Activated CD4-positive, alpha-beta T cell treated with anti-CD3 and anti-CD28 coated beads, Interleukin-2, amount 50 U/mL, for 16 hours (primary cell): Measurements from ENCODE around the gene NUBP1.
"Not testable (repeated sequence)": the region's sequence is repeated elsewhere in the genome, so short reads cannot be mapped to it uniquely, and the experiment has no call there.

ENCODE experiments used
- DNase-seq: peaks from one replicate; pipeline ENCODE4 v3.0.0-alpha.2; 2020

The NUBP1 gene

DNA sequence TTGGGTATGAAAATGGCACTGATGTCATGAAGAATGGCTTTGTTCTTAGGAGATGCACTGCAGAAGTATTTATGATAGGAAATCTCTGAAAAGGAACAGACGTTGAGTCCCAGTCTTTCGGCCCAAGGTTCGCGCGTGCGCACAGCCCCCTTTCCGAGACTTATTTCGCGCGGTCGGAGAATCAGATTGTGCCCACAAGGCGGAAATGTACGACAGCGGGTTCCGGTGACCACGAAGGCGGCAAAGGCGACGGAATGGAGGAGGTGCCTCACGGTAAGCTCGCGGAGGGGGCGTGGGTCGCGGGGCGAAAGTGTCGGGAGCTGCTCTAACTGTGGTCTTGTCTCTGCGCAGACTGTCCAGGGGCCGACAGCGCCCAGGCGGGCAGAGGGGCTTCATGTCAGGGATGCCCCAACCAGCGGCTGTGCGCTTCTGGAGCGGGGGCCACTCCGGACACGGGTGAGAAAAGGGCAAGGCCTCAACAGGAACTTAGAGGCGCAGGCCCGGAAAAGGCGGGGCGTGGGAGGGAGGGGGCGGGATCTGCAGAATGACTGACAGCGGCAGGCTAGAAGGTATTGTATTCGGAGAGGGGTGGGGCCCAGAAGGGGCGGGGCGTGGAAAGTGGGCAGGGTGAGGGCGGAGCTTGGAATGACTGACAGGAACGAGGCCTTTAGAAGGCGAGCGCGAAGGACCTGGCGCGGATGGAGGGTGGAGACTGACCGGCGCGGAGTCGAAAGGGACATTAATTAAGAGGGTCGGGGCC, at the start of gene NUBP1:
TSS of gene NUBP1 (plus strand) at position 233 of the 760 bp plus-strand sequence. CDS start at position 255, 22 bp downstream.
- DNase-seq = peak; percentile 99

DNA sequence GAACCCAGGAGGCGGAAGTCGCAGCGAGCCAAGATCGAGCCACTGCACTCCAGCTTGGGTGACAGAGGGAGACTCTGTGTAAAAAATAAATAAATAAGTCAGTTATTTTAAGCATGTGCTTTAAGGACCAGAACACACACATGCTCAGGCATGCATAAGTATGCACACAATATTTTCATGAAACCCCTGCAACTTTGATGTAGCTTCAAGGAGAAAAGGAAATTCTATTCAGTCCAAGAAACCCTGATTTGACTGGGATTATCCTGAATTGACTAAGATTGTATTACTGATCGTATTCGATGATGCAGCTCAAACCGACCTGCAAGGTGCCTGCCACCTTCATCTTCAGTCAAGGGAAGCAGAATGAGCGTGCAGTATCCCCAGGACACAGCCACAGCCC, 49.8 kb upstream of the NUBP1 start:
- DNase-seq = peak; percentile 7

DNA sequence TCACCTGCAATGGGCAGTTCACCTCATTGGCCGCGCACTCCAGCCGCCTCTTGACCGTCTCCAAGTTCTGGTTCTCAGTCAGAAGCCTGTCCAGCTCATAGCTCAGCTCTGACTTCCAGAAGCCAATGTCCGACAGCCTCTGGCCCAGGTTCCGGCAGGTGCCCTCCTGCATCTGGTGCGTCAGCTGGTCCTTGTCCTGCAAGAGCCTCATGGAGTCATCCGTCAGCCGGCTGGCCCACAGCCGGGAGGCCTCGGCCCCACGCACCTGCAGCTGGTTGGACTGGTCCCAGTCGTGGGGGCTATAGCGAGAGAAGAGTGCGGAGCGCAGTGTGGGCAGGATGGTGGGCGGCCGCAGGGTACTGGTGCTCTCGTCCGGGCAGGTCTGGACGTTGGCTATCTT, 49.3 kb upstream of the NUBP1 start:
- no peak for DNase-seq

DNA sequence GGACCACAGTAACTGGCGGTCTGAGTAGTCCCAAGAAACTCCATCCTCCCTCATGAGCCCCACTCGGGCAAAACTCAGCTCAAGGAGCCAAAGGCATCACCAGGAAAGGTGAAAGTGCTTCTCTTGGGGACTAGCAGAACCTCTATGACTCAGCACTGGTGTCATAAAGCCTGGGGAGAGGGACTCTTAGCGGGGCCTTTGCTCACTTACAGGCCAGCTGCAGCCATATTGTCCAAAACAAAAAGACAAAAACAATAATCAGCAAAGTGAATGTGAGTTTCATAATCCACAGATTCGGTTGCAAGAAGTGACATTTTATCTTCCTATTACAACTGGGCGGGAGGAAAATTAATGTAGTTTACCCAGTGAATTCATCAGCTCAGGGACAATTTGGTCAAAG, 48.8 kb upstream of the NUBP1 start, which contains the start of gene TEKT5:
TSS of gene TEKT5 (minus strand) at position 101 of the 400 bp plus-strand sequence. CDS start at position 44, 57 bp downstream.
- no peak for DNase-seq

DNA sequence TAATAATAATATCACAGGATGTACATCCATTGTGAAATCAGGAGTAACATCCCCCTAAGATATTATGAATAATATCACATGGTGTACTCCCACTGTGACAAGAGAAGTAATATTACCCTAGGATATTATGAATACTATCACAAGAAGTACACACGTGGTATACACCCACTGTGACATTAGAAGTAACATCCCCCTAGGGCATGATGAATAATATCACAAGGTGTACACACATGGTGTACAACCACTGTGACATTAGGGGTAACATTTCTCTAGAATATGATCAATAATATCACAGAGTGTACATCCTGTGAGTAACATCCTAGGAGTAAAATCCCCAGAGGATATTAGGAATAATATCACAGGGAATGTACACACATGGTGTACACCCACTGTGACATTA, 43.9 kb upstream of the NUBP1 start:
- no peak for DNase-seq

DNA sequence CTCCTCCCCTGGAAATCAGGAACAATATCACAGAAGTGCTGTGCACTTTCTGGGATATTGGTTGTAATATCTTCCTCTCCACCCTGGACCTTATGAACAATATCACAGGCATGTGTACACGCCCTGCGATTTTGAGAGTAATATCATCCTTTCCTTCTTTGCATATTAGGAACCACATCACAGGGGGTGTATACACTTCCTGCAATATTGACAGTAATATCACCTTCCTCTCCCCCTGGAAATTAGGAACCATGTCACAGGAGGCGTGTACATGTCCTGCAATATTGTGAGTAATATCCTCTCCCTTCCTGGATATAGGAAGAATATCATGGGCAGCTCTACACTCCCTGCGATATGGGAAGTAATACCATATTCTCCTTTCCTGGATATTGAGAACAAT, 34.7 kb upstream of the NUBP1 start:
- no peak for DNase-seq

DNA sequence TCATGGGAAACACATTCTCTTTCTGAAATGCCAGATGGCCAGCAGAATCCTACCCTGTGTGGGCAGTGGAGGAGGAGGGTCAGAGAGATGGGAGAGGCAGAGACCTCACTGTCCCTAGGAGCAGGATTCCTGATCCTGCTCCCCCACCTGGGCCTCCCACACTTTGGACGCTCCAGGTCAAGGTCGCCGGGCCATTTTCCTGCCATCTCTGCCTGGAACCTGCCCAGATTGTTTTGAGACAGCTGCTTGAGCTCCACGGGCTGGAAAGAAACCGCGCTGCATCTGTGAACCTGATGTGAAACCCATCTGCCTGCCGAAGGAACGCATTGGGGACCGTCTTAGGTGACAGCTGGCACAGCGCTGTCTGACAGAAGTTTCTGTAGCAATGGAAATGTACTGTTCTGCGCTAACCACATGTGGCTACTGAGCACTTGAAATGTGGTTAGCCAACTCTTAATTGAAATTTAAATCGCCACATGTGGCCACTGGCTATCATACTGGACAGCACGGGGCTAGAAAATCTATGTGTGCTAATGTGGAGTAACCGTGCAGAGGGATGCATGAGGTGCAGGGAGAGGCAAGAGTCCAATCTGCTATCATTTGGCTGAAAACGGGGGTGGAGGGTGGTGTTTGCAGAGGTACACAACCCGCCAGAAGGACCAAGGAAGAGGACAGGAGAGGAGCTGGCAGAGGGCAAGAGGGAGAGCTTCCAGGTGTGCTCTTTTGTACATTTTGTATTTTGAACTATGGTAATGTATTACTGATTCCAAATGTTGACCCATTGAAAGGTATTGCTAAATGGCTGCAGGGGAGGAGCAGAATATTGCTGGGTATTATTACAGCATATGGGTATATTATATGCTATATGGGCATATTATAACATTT, 15.4 kb upstream of the NUBP1 start:
- no peak for DNase-seq

DNA sequence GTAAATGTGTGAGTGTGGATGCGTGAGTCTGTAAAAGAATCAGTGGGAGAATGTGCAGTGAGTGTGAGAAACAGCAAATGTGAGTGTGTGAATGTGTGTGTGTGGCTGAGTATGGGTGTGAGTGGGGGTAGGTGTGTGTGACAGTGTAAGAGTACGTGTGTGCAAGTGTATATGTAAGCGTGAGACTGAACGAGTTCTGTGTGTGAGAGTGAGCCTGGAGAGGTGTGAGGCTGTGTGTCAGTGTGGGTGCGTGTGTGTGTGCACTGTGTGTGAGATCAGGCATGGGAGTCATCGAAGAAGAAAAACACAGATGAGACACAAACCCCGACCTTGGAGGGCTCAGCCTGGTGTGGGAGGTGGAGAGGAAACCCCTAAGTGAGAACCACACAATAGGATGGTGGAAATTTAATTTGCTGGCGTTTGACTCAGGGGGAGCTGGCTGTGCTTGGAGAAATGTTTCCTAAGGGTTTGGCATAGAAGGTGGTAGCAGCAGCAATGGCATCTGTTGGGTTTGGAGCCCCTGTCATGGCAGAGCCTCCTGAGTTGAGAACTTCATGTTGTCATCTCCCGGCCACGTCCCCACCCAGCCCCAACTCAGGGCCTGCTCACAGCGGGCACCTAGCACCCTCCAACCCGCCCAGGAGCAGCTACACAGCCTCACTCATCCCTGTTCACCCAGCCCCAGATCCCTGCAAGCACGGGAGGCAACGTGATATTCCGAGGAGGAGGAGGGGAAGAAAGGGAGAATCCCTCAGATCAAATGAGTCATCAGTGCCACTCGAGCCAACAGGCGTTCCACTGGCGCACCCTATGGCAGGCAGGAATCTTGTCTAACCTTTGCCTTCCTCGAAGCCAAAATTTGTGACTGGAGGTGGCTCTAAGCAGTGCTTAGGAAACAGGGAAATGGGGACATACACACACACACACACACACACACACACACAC, 14.3 kb upstream of the NUBP1 start:
- no peak for DNase-seq

DNA sequence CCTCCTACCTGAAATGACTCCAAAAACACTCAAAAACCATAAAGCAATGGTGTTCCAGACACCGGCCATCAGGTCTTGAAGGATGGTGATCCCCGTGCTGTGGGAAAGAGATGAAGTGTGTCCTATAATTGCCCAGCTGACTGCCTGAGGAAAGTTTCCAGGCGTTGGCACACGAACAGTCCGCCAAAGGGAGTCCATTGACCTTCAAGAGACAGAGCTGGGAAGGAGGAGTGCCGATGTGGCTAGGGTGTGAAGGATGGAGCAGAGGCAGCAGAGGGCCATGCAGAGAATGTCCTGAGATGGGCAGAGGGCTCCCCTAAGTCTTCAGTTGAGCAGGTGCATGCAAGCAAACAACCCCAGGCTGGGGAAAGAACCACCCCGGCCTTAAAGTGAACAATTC, 11.9 kb upstream of the NUBP1 start:
- no peak for DNase-seq

DNA sequence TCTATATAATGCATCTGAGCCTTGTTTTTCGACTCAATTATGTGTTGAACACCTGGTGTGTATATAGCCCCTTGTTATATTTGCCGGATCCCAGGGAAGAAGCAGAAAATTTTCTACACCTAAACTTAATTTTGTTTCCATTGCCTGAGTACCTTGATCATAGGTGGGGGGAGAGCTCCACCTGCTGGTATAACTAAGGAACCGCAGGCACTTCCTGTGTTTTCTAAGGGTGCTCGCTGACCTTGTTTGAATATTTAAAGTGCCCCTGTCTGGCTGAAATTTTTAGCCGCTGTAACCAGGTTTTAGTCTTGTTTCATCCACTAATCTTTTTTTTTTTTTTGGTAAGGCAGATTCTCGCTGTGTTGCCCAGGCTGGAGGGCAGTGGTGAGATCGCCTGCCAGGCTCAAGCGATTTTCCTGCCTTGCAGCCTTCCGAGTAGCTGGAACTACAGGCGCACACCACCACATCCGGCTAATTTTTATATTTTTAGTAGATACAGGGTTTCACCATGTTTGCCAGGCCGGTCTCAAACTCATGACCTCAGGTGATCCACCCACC, 6.5 kb upstream of the NUBP1 start:
- peak; percentile 77 for DNase-seq

DNA sequence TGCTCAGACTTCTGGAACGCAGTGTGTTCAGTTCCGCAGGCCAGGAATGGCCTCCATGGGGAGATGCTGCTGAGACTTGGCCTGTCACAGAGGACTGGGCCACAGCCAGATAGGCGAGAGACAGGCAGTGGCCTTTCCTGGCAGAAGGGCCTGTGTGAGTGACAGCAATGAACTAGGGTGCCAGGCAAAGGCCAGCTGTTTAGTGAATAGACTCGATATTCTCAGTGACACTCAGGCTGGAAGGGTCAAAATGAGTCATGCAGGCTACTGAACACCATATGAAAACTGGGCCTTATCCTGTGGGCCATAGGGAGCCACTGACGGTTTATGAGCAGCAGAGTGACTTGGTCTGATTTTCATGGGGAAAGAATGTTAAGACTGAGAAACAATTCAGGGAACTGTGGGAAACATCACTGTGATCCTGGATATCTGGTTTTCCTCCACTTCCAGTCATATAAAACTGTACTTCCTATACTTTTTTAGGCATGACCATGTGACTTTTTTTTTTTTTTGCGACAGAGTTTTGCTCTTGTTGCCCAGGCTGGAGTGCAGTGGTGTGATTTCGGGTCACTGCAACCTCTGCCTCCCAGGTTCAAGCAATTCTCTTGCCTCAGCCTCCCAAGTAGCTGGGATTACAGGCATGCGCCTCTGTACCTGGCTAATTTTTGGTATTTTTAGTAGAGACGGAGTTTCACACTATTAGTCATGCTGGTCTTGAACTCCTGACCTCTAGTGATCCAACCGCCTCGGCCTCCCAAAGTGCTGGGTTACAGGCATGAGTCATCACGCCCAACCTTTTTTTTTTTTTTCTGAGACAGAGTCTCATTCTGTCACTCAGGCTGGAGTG, 5.2 kb upstream of the NUBP1 start:
- peak; percentile 86 for DNase-seq

DNA sequence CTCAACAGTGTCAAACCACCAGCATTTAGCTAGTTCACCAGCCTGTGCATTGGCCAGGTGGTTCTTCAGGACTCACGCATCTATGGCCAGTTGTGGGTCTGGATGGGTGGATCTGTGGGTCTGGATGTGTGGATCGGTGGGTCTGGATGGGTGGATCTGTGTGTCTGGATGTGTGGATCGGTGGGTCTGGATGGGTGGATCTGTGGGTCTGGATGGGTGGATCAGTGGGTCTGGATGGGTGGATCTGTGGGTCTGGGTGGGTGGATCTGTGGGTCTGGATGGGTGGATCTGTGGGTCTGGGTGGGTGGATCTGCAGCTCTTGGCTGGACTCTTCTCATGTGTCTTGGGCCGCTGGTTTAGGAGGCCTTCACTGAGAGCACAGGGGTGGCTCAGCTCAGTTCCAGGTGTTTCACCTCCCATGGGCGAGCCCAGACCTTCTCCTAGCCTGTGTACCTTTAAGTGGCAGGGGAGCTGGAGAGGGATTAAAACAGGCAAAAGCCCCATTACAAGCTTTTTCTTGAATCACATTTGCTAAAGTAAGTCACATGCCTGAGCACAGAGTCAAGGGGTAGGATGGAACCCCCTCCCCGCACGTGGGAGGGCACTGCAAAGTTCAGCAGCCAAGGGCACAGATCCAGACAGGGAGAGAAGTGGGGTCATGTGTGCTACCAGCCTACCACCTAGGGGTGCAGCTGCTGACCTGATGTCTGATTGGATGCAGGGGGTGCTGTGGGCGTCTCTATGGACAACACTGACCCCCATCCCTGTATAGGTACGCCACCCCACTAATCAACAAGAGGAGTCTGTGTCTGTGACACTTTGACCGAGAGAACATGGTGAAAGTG, 3.4 kb upstream of the NUBP1 start:
- no peak for DNase-seq

DNA sequence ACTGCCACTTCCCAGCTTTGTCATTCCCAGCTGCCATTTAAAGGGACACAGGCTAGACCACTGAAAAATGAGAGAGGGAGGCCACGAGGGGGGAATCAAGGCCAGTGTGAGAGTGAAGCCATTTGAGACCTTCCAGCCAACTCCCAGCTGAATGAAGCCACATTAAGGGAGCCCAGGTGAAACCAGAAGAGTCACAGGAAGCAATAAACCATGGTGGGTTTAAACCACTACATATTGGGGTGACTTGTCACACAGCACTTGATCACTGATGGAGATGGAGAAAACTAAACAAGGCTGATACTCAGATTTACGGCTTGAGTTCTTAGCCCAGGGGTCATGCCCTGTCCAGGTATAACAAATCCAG, 2.8 kb upstream of the NUBP1 start:
- DNase-seq = no peak

DNA sequence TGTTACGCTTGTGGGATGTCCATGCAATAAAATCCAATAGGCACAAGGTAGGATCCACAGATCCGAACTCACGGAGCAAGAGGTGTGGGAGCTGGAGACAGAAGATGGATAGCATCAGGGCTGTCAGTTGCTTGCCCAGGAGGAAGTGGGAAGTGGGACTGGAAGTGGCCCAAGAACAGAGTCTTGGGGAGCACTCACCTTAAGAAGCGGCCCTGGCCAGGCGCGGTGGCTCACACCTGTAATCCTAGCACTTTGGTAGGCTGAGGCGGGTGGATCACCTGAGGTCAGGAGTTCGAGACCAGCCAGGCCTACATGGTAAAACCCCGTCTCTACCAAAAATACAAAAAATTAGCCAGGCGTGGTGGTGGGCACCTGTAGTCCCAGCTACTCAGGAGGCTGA, 2.4 kb upstream of the NUBP1 start:
- DNase-seq = not testable (repeated sequence)

DNA sequence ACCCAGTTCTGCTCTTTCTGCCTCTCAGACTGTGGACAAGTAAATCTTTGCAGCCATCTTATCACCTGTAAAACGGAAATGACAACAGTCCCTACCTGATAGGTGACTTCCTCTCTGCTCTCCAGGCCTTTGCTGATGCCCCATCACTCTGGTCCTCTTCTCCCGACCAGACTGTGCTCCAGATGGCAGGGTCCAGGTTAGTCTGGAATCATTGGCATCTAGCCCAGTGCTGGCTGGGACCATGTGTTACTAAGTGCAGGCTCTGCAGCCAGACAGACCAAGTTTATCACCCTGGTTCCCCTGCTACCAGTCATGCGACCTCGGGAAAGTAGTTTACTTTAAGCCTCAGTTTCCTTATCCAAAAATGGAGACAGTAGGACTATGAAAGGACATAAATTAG, 1.8 kb upstream of the NUBP1 start:
- DNase-seq = no peak

DNA sequence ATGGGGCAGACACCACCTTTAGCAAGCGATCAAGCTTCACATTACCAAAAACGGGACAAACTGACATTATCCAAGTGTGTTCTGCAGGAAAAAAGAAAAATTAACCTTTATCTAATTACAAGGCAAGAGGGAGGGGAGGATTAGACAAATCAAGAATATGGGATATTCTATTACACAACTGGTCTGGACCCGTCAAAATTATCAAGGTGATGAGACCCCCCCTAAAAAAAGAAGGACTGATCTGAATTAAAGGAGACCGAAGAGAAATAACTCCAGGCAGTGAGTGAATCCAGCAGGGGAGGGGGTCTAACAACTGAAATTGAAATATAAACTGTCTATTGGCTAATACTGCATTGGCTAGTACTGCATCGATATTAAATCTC, 424 bp upstream of the NUBP1 start:
- no peak for DNase-seq

DNA sequence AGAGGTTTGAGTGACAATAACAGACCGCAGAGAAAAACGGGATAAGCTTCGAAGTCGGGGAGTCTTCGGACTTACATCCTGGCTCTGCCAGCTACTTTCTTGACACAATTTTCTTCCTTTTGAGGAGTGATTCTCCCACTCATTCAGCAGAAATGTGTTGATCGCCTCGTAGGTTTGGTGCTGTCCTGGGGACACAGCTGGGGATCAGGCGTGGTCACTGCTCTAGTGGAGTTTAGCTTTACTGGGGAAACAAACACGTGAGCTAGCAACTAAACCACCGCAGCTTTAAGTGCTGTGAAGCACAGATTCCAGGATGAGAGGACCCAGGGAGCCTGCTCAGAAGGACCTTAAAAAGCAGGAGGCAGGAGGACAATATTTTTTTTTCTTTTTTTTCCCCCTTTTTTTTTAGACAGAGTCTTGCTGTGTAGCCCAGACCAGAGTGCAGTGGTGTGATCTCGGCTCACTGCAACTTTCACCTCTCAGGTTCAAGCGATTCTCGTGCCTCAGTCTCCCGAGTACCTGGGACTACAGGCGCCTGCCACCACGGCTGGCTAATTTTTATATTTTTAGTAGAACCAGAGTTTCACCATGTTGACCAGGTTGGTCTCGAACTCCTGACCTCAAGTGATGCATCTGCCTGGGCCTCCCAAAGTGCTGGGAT, 858 bp downstream of the NUBP1 start:
- no peak for DNase-seq

DNA sequence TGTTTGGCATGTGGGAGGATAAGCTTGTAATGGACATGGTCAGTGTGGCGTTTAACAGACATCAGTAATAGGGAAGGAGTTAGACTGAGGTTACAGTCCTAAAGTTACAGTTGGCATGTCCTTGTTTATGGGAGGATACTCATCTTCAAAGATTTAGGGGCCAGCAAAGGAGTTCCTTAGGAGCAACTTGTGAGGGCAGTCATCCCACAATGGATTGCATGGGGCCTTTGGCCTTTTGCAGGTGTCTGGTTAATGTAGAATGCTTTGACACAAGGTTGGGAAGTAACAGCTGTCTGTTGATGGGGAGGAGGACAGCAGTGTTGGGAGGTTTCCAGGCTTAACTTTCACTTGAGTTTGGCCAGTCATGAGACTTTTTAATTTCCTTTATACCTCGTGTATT, 2.2 kb downstream of the NUBP1 start:
- DNase-seq = no peak

DNA sequence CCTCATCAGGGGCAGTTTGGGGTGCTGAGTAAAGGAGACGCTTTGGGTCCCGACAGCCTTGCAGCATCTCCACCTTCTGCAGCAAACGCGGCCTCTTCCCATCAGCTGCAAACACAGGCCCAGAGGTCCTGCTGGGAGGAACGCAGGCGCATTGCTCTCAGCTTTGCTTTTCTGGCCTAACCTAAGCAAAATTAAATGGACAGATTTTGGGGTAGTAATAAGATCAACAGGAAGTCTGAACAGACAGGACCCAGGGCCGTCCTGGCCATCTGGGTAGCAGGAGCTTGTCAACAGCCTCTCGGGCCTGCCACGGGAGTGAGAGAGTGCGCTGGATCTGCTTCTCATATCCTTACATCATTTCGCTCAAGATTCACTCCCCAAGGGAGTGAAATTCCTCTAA, 7.2 kb downstream of the NUBP1 start:
- no peak for DNase-seq

DNA sequence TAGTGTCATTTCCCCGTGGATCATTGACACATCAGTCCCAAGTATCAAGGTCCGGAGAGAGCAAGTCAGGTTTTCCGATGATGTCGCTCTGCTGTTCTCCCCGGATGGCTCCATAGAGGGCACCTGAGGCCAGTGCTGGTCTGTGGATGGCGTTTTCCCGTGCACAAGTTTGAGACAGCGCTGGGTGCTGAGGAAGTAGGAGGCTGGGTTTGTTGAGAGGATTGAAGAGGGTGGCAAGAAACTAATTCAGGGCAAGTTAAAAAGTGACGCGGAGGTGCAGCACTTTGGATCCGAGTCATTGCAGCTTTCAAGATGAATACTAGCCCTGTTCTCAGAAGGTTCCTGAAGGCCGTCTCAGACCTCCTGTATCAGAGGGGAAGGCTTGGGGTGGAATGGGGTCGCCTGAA, 7.7 kb downstream of the NUBP1 start:
- peak; percentile 74 for DNase-seq
